HUES64 (cell line): ENCODE results near the gene SMIM24.

ENCODE experiments used
- H3K27ac ChIP-seq: 2 replicates; pipeline ENCODE4 v1.7.0; 2013; ENCODE audit warnings: low read depth, low read length, inconsistent platforms
- H3K27me3 ChIP-seq: 2 replicates; pipeline ENCODE4 v1.6.1; 2013; ENCODE audit warnings: mild to moderate bottlenecking, low read length; ENCODE audit not compliant: insufficient read depth
- H3K36me3 ChIP-seq: 2 replicates; pipeline ENCODE4 v1.6.1; 2013; ENCODE audit warnings: mild to moderate bottlenecking, low read length; ENCODE audit not compliant: insufficient read depth
- H3K4me1 ChIP-seq: 2 replicates; pipeline ENCODE4 v1.6.1; 2013; ENCODE audit warnings: mild to moderate bottlenecking, low read length, moderate library complexity; ENCODE audit not compliant: insufficient read depth
- H3K4me3 ChIP-seq: 2 replicates; pipeline ENCODE4 v1.5.1; 2013; ENCODE audit warnings: mild to moderate bottlenecking, low read length, moderate library complexity
- H3K9ac ChIP-seq: 2 replicates; pipeline ENCODE4 v1.6.1; 2013; ENCODE audit warnings: mild to moderate bottlenecking, low read depth, low read length
- H3K9me3 ChIP-seq: 2 replicates; pipeline ENCODE4 v1.6.1; 2013; ENCODE audit warnings: low read depth, low read length; ENCODE audit not compliant: insufficient read depth
- WGBS: fragments of 150-250, 120-280 bp; methylation state at CpG from one replicate; pipeline ENCODE4 v1.1.7; 2013; ENCODE audit warnings: missing lambda C conversion rate; 5-methylcytosine and 5-hydroxymethylcytosine counted together

SMIM24 gene

GRCh38 chr19:3494051-3494450, 13.7 kb upstream of the SMIM24 start:
- no peaks in the 10 kb centered on the region for H3K27me3 ChIP-seq
- no peak overlapping the region for H3K4me3 ChIP-seq
- peaks cover 54% of the 10 kb centered on the region for H3K36me3 ChIP-seq
- no peaks in the 10 kb centered on the region for H3K9me3 ChIP-seq
- WGBS = 86% methylated on average over 15 of the region's 15 CpGs
- no peaks in the 10 kb centered on the region for H3K4me1 ChIP-seq
- H3K9ac ChIP-seq = no peak overlapping the region
- no peak overlapping the region for H3K27ac ChIP-seq

- H3K4me1 ChIP-seq = no peaks in the 10 kb centered on the region
- no peak overlapping the region for H3K9ac ChIP-seq
- H3K9me3 ChIP-seq = no peaks in the 10 kb centered on the region
- peaks cover 54% of the 10 kb centered on the region for H3K36me3 ChIP-seq
- H3K4me3 ChIP-seq = no peak overlapping the region
- H3K27me3 ChIP-seq = no peaks in the 10 kb centered on the region
- 95% methylated on average over 14 of the region's 14 CpGs for WGBS
- H3K27ac ChIP-seq = no peak overlapping the region
Measured at GRCh38 chr19:3493651-3494050, 13.3 kb upstream of the SMIM24 start.

GRCh38 chr19:3492919-3493318, 12.6 kb upstream of the SMIM24 start:
- Histone ChIP-seq H3K9me3 (no peaks in the 10 kb centered on the region), H3K4me3 (no peak overlapping the region), H3K27ac (no peak overlapping the region), H3K9ac (no peak overlapping the region), H3K4me1 (no peaks in the 10 kb centered on the region), H3K36me3 (peaks cover 54% of the 10 kb centered on the region), H3K27me3 (no peaks in the 10 kb centered on the region)
- 97% methylated on average over 14 of the region's 16 CpGs for WGBS

- 93% methylated on average over 45 of the region's 45 CpGs for WGBS
- no peaks in the 10 kb centered on the region for H3K27me3 ChIP-seq
- H3K4me3 ChIP-seq = no peak overlapping the region
- no peaks in the 10 kb centered on the region for H3K9me3 ChIP-seq
- no peak overlapping the region for H3K27ac ChIP-seq
- no peak overlapping the region for H3K9ac ChIP-seq
- peaks cover 52% of the 10 kb centered on the region for H3K36me3 ChIP-seq
- no peaks in the 10 kb centered on the region for H3K4me1 ChIP-seq
Measured at GRCh38 chr19:3492131-3492839, 12.0 kb upstream of the SMIM24 start.

GRCh38 chr19:3491396-3492119, 11.2 kb upstream of the SMIM24 start:
- H3K9me3 ChIP-seq = no peaks in the 10 kb centered on the region
- H3K9ac ChIP-seq = no peak overlapping the region
- H3K4me1 ChIP-seq = no peaks in the 10 kb centered on the region
- H3K36me3 ChIP-seq = peaks cover 45% of the 10 kb centered on the region
- no peaks in the 10 kb centered on the region for H3K27me3 ChIP-seq
- no peak overlapping the region for H3K4me3 ChIP-seq
- H3K27ac ChIP-seq = no peak overlapping the region
- 96% methylated on average over 55 of the region's 55 CpGs for WGBS

GRCh38 chr19:3483226-3483628, 2.9 kb upstream of the SMIM24 start, which contains the start of gene SMIM44:
Gene SMIM44, minus strand, starts transcription at chr19:3483441. Its CDS starts 38 bp downstream, at chr19:3483403.
- H3K9me3 ChIP-seq = no peaks in the 10 kb centered on the region
- H3K27me3 ChIP-seq = peaks cover 2% of the 10 kb centered on the region; the same call in 1 of the 2 replicates
- no peak within 1 kb of the TSS for H3K27ac ChIP-seq
- H3K9ac ChIP-seq = no peak within 1 kb of the TSS
- H3K4me1 ChIP-seq = no peaks in the 10 kb centered on the region
- no peak within 1 kb of the TSS for H3K4me3 ChIP-seq
- WGBS = 93% methylated on average over 33 of the region's 33 CpGs
- no peaks in the 10 kb centered on the region for H3K36me3 ChIP-seq

- Histone ChIP-seq H3K27ac (no peak overlapping the region), H3K27me3 (peaks cover 5% of the 10 kb centered on the region; the same call in 1 of the 2 replicates), H3K36me3 (no peaks in the 10 kb centered on the region), H3K4me3 (no peak overlapping the region), H3K9me3 (no peaks in the 10 kb centered on the region), H3K4me1 (no peaks in the 10 kb centered on the region), H3K9ac (no peak overlapping the region)
- 92% methylated on average over 49 of the region's 49 CpGs for WGBS
Measured at GRCh38 chr19:3482507-3483225, 2.3 kb upstream of the SMIM24 start.

GRCh38 chr19:3481241-3482090, 1.1 kb upstream of the SMIM24 start:
- no peaks in the 10 kb centered on the region for H3K36me3 ChIP-seq
- no peak overlapping the region for H3K4me3 ChIP-seq
- no peaks in the 10 kb centered on the region for H3K4me1 ChIP-seq
- 60% methylated on average over 38 of the region's 38 CpGs for WGBS
- H3K27me3 ChIP-seq = peaks cover 5% of the 10 kb centered on the region; the same call in 1 of the 2 replicates
- no peaks in the 10 kb centered on the region for H3K9me3 ChIP-seq
- H3K27ac ChIP-seq = no peak overlapping the region
- no peak overlapping the region for H3K9ac ChIP-seq

GRCh38 chr19:3479834-3480215, 500 bp downstream of the SMIM24 start:
- no peak overlapping the region for H3K27ac ChIP-seq
- no peaks in the 10 kb centered on the region for H3K36me3 ChIP-seq
- H3K27me3 ChIP-seq = peaks cover 5% of the 10 kb centered on the region; the same call in 1 of the 2 replicates
- 74% methylated on average over 9 of the region's 9 CpGs for WGBS
- H3K9me3 ChIP-seq = no peaks in the 10 kb centered on the region
- H3K9ac ChIP-seq = no peak overlapping the region
- no peaks in the 10 kb centered on the region for H3K4me1 ChIP-seq
- H3K4me3 ChIP-seq = peak overlapping the region; percentile 32; the same call in 1 of the 2 replicates

GRCh38 chr19:3479177-3479833, 1.0 kb downstream of the SMIM24 start:
- peaks cover 5% of the 10 kb centered on the region; the same call in 1 of the 2 replicates for H3K27me3 ChIP-seq
- 70% methylated on average over 7 of the region's 7 CpGs for WGBS
- no peak overlapping the region for H3K27ac ChIP-seq
- no peak overlapping the region for H3K9ac ChIP-seq
- H3K36me3 ChIP-seq = no peaks in the 10 kb centered on the region
- H3K9me3 ChIP-seq = no peaks in the 10 kb centered on the region
- no peaks in the 10 kb centered on the region for H3K4me1 ChIP-seq
- peak overlapping the region; percentile 37; the same call in 1 of the 2 replicates for H3K4me3 ChIP-seq
